ENCODE data around the gene SPACA6. TPM values are rescaled to one million over a fixed set of nuclear protein-coding genes. Genes with fewer than 3 reads are reported as not detected.
"Not testable (repeated sequence)": the region's sequence is repeated elsewhere in the genome, so short reads cannot be mapped to it uniquely, and the experiment has no call there.

SPACA6 gene
- 13.6 and 15.4 TPM in 2 replicates for total RNA-seq (2014; rRNA removed; shearing (Covaris generic))

- DNase-seq (ENCODE audit: low read depth): no peak
These were observed at the start of gene SPACA6 for GRCh38 chr19:51693260-51693659. TSS of gene SPACA6 (plus strand) at chr19:51693330. CDS start at chr19:51693527, 197 bp downstream.

GRCh38 chr19:51644636-51645271 lies 48.4 kb upstream of the SPACA6 start:
- no peak for DNase-seq (ENCODE audit: low read depth)

- not testable (repeated sequence) for DNase-seq (ENCODE audit: low read depth)
These were observed 46.4 kb upstream of the SPACA6 start, which contains the start of gene SIGLEC14 for GRCh38 chr19:51646730-51647129. TSS of gene SIGLEC14 (minus strand) at chr19:51646825. CDS start at chr19:51646759, 66 bp downstream.

- no peak for DNase-seq (ENCODE audit: low read depth)
These were observed 45.8 kb upstream of the SPACA6 start for GRCh38 chr19:51647318-51647717.

- no peak for DNase-seq (ENCODE audit: low read depth)
These were observed 41.8 kb upstream of the SPACA6 start for GRCh38 chr19:51651216-51651846.

GRCh38 chr19:51652266-51652665 lies 40.9 kb upstream of the SPACA6 start:
- DNase-seq (ENCODE audit: low read depth): no peak

GRCh38 chr19:51653162-51653561 lies 40.0 kb upstream of the SPACA6 start:
- DNase-seq (ENCODE audit: low read depth): no peak

- DNase-seq (ENCODE audit: low read depth): no peak
These were observed 38.3 kb upstream of the SPACA6 start for GRCh38 chr19:51654783-51655182.

- peak; percentile 76 for DNase-seq (ENCODE audit: low read depth)
These were observed 32.0 kb upstream of the SPACA6 start for GRCh38 chr19:51660975-51661600.

GRCh38 chr19:51663650-51664049 lies 29.5 kb upstream of the SPACA6 start:
- DNase-seq (ENCODE audit: low read depth): no peak

- DNase-seq (ENCODE audit: low read depth): no peak
These were observed 29.0 kb upstream of the SPACA6 start for GRCh38 chr19:51664131-51664530.

GRCh38 chr19:51664997-51665396 lies 28.1 kb upstream of the SPACA6 start:
- peak; percentile 64 for DNase-seq (ENCODE audit: low read depth)

- no peak for DNase-seq (ENCODE audit: low read depth)
These were observed 24.9 kb upstream of the SPACA6 start for GRCh38 chr19:51668216-51668615.

- DNase-seq (ENCODE audit: low read depth): peak; percentile 42
These were observed 17.1 kb upstream of the SPACA6 start for GRCh38 chr19:51675911-51676565.

- DNase-seq (ENCODE audit: low read depth): no peak
These were observed 16.5 kb upstream of the SPACA6 start for GRCh38 chr19:51676566-51677083.

GRCh38 chr19:51680474-51680873 lies 12.7 kb upstream of the SPACA6 start:
- no peak for DNase-seq (ENCODE audit: low read depth)

- peak; percentile 78 for DNase-seq (ENCODE audit: low read depth)
These were observed 11.7 kb upstream of the SPACA6 start for GRCh38 chr19:51681286-51681941.

- DNase-seq (ENCODE audit: low read depth): peak; percentile 24
These were observed 7.0 kb upstream of the SPACA6 start for GRCh38 chr19:51686171-51686570.

GRCh38 chr19:51687791-51688670 lies 5.1 kb upstream of the SPACA6 start:
- peak; percentile 93 for DNase-seq (ENCODE audit: low read depth)
